WTC11 (cell line): Measurements from ENCODE around the gene KRTAP5-2. TPM values are rescaled to one million over a fixed set of nuclear protein-coding genes. Genes with fewer than 3 reads are reported as not detected.
"Not testable (repeated sequence)": the region's sequence is repeated elsewhere in the genome, so short reads cannot be mapped to it uniquely, and the experiment has no call there.

Experiments used
- ATAC-seq: fragments of 200-7000 bp; cut with Tn5 transposase; 2 replicates; pipeline ENCODE4 v1.10.0; 2021; ENCODE audit warnings: mild to moderate bottlenecking, moderate library complexity
- CTCF ChIA-PET: fragments of 300-600 bp; sonication (Branson Sonifier 250); formaldehyde crosslinking; loops from one replicate; lab custom pipeline; 2021; ENCODE audit warnings: antibody characterized with exemption; lab: Charles Lee
- POLR2A ChIA-PET: fragments of 350-600 bp; sonication (Branson Sonifier 250); formaldehyde crosslinking; loops from one replicate; lab custom pipeline; 2021; ENCODE audit warnings: antibody characterized with exemption; lab: Charles Lee
- DNase-seq: peaks from one replicate; pipeline ENCODE4 v3.0.0; 2021; ENCODE audit warnings: low spot score
- H3K27ac Mint-ChIP-seq: 2 replicates; pipeline ENCODE4 v1.8.0; 2021; ENCODE audit warnings: mixed read lengths
- H3K27me3 Mint-ChIP-seq: 2 replicates; pipeline ENCODE4 v1.8.0; 2021; ENCODE audit warnings: low read depth, mild to moderate bottlenecking, moderate library complexity, mixed read lengths
- H3K36me3 Mint-ChIP-seq: 2 replicates; pipeline ENCODE4 v1.8.0; 2021; ENCODE audit warnings: mixed read lengths
- H3K4me1 Mint-ChIP-seq: 2 replicates; pipeline ENCODE4 v1.8.0; 2022; ENCODE audit warnings: mixed read lengths
- H3K4me3 Mint-ChIP-seq: 2 replicates; pipeline ENCODE4 v1.8.0; 2021; ENCODE audit warnings: mild to moderate bottlenecking, moderate library complexity, mixed read lengths
- H3K9me3 Mint-ChIP-seq: 2 replicates; pipeline ENCODE4 v1.8.0; 2021; ENCODE audit warnings: mixed read lengths
- CDX4 ChIP-seq: fragments of 250-450 bp; sonication (Bioruptor Pico); IDR thresholded peaks from 2 replicates; pipeline ENCODE4 v1.9.0; 2021; ENCODE audit warnings: moderate library complexity, mild to moderate bottlenecking, inconsistent platforms, borderline replicate concordance
- CREB1 ChIP-seq: sonication (generic); formaldehyde crosslinking; IDR thresholded peaks from 2 replicates; pipeline ENCODE4 v1.8.0; 2023; ENCODE audit warnings: mild to moderate bottlenecking, missing genetic modification reagents
- CREM ChIP-seq: sonication (generic); formaldehyde crosslinking; IDR thresholded peaks from 2 replicates; pipeline ENCODE4 v1.8.1; 2022; ENCODE audit warnings: mild to moderate bottlenecking, missing genetic modification reagents, moderate library complexity
- ERG ChIP-seq: fragments of 250-450 bp; sonication (Bioruptor Pico); IDR thresholded peaks from 2 replicates; pipeline ENCODE4 v1.8.0; 2021; ENCODE audit warnings: mild to moderate bottlenecking
- GRHL2 ChIP-seq: fragments of 250-450 bp; sonication (Bioruptor Pico); IDR thresholded peaks from 2 replicates; pipeline ENCODE4 v1.8.0; 2022; ENCODE audit warnings: mild to moderate bottlenecking, moderate library complexity; ENCODE audit not compliant: insufficient replicate concordance, severe bottlenecking
- GTF2I ChIP-seq: fragments of 250-450 bp; sonication (Bioruptor Pico); conservative IDR thresholded peaks from 2 replicates; pipeline ENCODE4 v1.4.0; 2021; ENCODE audit warnings: mild to moderate bottlenecking
- HMGXB4 ChIP-seq: sonication (generic); formaldehyde crosslinking; IDR thresholded peaks from 2 replicates; pipeline ENCODE4 v1.8.1; 2023; ENCODE audit warnings: mild to moderate bottlenecking, moderate library complexity, missing genetic modification reagents
- IRF1 ChIP-seq: sonication (generic); formaldehyde crosslinking; IDR thresholded peaks from 2 replicates; pipeline ENCODE4 v1.8.0; 2023; ENCODE audit warnings: missing genetic modification reagents
- JAZF1 ChIP-seq: fragments of 250-450 bp; sonication (Bioruptor Pico); IDR thresholded peaks from 2 replicates; pipeline ENCODE4 v1.9.0; 2021; ENCODE audit warnings: moderate library complexity, mild to moderate bottlenecking, inconsistent platforms
- NFYB ChIP-seq: sonication (generic); formaldehyde crosslinking; conservative IDR thresholded peaks from 2 replicates; pipeline ENCODE4 v1.8.0; 2022; ENCODE audit warnings: low read depth, missing genetic modification reagents
- OVOL2 ChIP-seq: fragments of 250-450 bp; sonication (Bioruptor Pico); IDR thresholded peaks from 2 replicates; pipeline ENCODE4 v1.9.0; 2021; ENCODE audit warnings: mild to moderate bottlenecking, borderline replicate concordance
- RORB ChIP-seq: fragments of 250-450 bp; sonication (Bioruptor Pico); IDR thresholded peaks from 2 replicates; pipeline ENCODE4 v1.9.0; 2021; ENCODE audit warnings: mild to moderate bottlenecking
- TEAD4 ChIP-seq: sonication (generic); formaldehyde crosslinking; IDR thresholded peaks from 2 replicates; pipeline ENCODE4 v1.8.0; 2022; ENCODE audit warnings: mild to moderate bottlenecking, missing genetic modification reagents
- ZBTB43 ChIP-seq: sonication (generic); formaldehyde crosslinking; IDR thresholded peaks from 2 replicates; pipeline ENCODE4 v1.8.1; 2023; ENCODE audit warnings: mild to moderate bottlenecking, missing genetic modification reagents
- ZNF121 ChIP-seq: sonication (generic); formaldehyde crosslinking; IDR thresholded peaks from 2 replicates; pipeline ENCODE4 v1.8.0; 2023; ENCODE audit warnings: missing genetic modification reagents
- ZNF416 ChIP-seq: fragments of 250-450 bp; sonication (Bioruptor Pico); IDR thresholded peaks from 2 replicates; pipeline ENCODE4 v1.9.0; 2021; ENCODE audit warnings: mild to moderate bottlenecking, inconsistent platforms
- ZNF512 ChIP-seq: sonication (generic); formaldehyde crosslinking; IDR thresholded peaks from 2 replicates; pipeline ENCODE4 v1.8.1; 2022; ENCODE audit warnings: missing genetic modification reagents, borderline replicate concordance
- total RNA-seq: library from RNA; stranded (reverse); gene quantifications from 3 replicates; pipeline ENCODE4 v1.2.3, GENCODE V29; 2021
- TF ChIP-seq, protein P1 (sequence below): sonication (generic); formaldehyde crosslinking; IDR thresholded peaks from 2 replicates; pipeline ENCODE4 v1.8.1; 2023; ENCODE audit warnings: mild to moderate bottlenecking, missing genetic modification reagents

Gene KRTAP5-2
- total RNA-seq, 1 experiment from 2014 or later = not detected

GRCh38 chr11:1600626-1601025 is 2.5 kb upstream of the KRTAP5-2 start (continued):
- TF ChIP-seq ZBTB43 (CRISPR knock-in tag) (no peak), GTF2I (CRISPR knock-in tag) (no peak), GRHL2 (CRISPR knock-in tag) (no peak)
- TF ChIP-seq, all 79 proteins: peak for 0

DNA sequence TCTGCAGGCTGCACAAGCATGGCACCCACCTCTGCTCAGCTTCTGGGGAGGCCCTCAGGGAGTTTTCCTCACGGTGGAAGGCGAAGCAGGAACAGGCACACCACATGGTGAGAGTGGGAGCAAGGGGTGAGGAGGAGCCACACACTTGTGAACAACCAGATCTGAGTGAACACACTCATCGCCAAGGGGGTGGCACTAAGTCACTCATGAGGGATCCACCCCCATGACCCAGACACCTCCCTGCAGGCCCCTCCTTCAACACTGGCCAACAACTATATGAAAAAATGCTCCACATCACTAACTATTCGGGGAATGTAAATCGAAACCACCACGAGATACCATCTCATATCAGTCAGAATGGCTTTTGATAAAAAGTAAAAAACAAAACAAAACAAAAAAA is 722 bp upstream of the KRTAP5-2 start:
- Mint-ChIP-seq H3K9me3 (peaks cover 40% of the 10 kb centered on the region), H3K4me3 (no peak overlapping the region), H3K27me3 (peaks cover 57% of the 10 kb centered on the region), H3K27ac (no peak overlapping the region)
- POLR2A ChIA-PET = no interaction called here
- ATAC-seq = no peak
- no peak for TF ChIP-seq IRF1
- TF ChIP-seq, protein P1, sequence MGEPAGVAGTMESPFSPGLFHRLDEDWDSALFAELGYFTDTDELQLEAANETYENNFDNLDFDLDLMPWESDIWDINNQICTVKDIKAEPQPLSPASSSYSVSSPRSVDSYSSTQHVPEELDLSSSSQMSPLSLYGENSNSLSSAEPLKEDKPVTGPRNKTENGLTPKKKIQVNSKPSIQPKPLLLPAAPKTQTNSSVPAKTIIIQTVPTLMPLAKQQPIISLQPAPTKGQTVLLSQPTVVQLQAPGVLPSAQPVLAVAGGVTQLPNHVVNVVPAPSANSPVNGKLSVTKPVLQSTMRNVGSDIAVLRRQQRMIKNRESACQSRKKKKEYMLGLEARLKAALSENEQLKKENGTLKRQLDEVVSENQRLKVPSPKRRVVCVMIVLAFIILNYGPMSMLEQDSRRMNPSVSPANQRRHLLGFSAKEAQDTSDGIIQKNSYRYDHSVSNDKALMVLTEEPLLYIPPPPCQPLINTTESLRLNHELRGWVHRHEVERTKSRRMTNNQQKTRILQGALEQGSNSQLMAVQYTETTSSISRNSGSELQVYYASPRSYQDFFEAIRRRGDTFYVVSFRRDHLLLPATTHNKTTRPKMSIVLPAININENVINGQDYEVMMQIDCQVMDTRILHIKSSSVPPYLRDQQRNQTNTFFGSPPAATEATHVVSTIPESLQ (CRISPR knock-in tag) = no peak
- TF ChIP-seq, all 79 proteins: peak for 0
- no peak for DNase-seq
- H3K4me1 Mint-ChIP-seq = peaks cover 35% of the 10 kb centered on the region
- H3K36me3 Mint-ChIP-seq = peaks cover 36% of the 10 kb centered on the region
- CTCF ChIA-PET = interaction anchor here (3.1 to 6.2 kb wide), 3 partner anchors 24 to 52 kb away, joined by 8 to 102 read pairs (median 98); partner anchors contain the start of gene KRTAP5-5

DNA sequence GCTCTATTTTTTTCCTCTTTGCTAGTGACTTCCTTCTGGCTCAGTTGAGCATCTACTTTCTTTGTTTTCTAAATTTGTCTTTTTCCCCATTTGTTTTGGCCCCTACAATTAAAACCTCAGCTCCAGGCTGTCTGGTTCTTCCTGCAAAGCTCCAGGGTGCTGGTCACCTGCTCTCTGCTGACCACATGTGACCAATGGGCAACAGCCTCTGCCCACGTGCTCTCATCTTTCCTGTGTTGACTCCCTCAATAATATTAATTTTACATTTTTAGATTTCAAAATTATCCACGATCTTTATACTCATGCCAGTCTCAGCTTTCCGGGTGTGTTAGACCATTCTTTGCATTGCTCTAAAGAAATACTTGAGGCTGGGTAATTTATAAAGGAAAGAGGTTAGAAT is 312 bp upstream of the KRTAP5-2 start:
- peaks cover 59% of the 10 kb centered on the region for H3K27me3 Mint-ChIP-seq
- not testable (repeated sequence) for DNase-seq, ATAC-seq, H3K4me3 Mint-ChIP-seq, H3K27ac Mint-ChIP-seq
- POLR2A ChIA-PET = interaction anchor here (0.7 kb wide), 1 partner anchor 205 kb away, joined by 4 read pairs; no protein-coding TSS in a partner anchor
- peaks cover 40% of the 10 kb centered on the region for H3K9me3 Mint-ChIP-seq
- CTCF ChIA-PET = interaction anchor here (0.6 to 6.2 kb wide), 4 partner anchors 24 to 168 kb away, joined by 6 to 102 read pairs (median 53); partner anchors contain the start of gene KRTAP5-5
- peaks cover 36% of the 10 kb centered on the region for H3K36me3 Mint-ChIP-seq
- peaks cover 35% of the 10 kb centered on the region for H3K4me1 Mint-ChIP-seq

DNA sequence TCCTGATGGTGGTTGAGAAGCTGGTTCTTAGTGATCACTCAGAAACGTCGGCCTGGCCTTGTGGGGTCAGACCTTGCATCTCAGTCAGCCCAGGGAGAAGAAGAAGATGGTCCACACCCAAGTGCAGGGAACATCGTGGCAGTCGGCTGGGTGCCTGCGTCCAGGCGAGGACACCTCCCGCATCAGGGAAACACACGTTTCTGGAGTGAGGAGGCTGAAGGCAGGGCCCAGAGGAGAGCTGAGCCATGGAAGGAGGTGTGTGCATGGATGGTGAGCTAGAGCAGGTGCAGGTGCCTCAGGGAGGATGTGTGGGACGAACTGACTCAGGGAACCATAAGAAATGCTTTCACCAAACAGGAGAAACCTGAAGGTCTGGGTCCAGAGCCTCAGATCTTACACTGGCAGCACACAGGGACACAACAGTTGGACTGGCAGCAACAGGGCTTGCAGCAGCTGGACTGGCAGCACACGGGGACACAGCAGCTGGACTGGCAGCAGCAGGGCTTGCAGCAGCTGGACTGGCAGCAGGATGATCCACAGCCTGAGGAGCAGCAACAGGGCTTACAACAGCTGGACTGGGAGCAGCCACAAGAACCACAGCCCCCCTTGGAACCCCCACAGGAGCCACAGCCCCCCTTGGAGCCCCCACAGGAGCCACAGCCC is 632 bp downstream of the KRTAP5-2 start:
- CTCF ChIA-PET = interaction anchor here (0.6 to 6.2 kb wide), 6 partner anchors 23 to 169 kb away, joined by 6 to 102 read pairs (median 34); partner anchors contain the start of genes DUSP8 and KRTAP5-5
- peaks cover 38% of the 10 kb centered on the region for H3K9me3 Mint-ChIP-seq
- no peak overlapping the region for H3K4me3 Mint-ChIP-seq
- POLR2A ChIA-PET = no interaction called here
- peak overlapping the region; percentile 48; the same call in 1 of the 2 replicates for H3K27ac Mint-ChIP-seq
- peaks cover 35% of the 10 kb centered on the region for H3K4me1 Mint-ChIP-seq
- H3K27me3 Mint-ChIP-seq = peaks cover 67% of the 10 kb centered on the region
- peaks cover 35% of the 10 kb centered on the region for H3K36me3 Mint-ChIP-seq
- ATAC-seq (no peak), DNase-seq (no peak)
- no peak for TF ChIP-seq HMGXB4
- TF ChIP-seq CDX4 (CRISPR knock-in tag) = no peak
- TF ChIP-seq ZNF512 (CRISPR knock-in tag) = no peak
- TF ChIP-seq GRHL2 (CRISPR knock-in tag) = no peak
- no peak for TF ChIP-seq OVOL2 (CRISPR knock-in tag)
- TF ChIP-seq NFYB (CRISPR knock-in tag) = no peak
- no peak for TF ChIP-seq RORB
- TF ChIP-seq ERG (CRISPR knock-in tag) = no peak
- no peak for TF ChIP-seq JAZF1 (CRISPR knock-in tag)
- TF ChIP-seq TEAD4 (CRISPR knock-in tag) = no peak
- no peak for TF ChIP-seq ZNF121
- no peak for TF ChIP-seq CREB1 (CRISPR knock-in tag)
- TF ChIP-seq IRF1 = no peak
- no peak for TF ChIP-seq CREM (CRISPR knock-in tag)
- TF ChIP-seq ZNF416 (CRISPR knock-in tag) = no peak
